ENCODE data around the gene DBNDD1. TPM values are rescaled to one million over a fixed set of nuclear protein-coding genes. Genes with fewer than 3 reads are reported as not detected.
A peak's percentile ranks its signal among the peaks of the same experiment; 100 is the strongest.

Gene DBNDD1
- total and polyA plus RNA-seq, 2 donors (not counting 3 experiments of a cell fraction or from before 2014, with no cell fraction given): 28.2 to 45.7 TPM

GRCh38 chr16:89958068-89958467, 61.2 kb downstream of the DBNDD1 start:
- FAIRE-seq (no peak), DNase-seq (ENCODE audit: low read depth, low spot score) (peak; percentile 43)
- Histone ChIP-seq H2AFZ (ENCODE audit: low read depth, low read length) (no peak overlapping the region), H3K27me3 (ENCODE audit: control insufficient read depth in 2 of 2, insufficient read depth in 2 of 2, low read length in 2 of 2) (no peaks in the 10 kb centered on the region), H4K20me1 (replicated peaks; ENCODE audit: control insufficient read depth, extremely low read depth, insufficient read depth, low read length) (no peaks in the 10 kb centered on the region), H3K9me3 (replicated peaks; ENCODE audit: control insufficient read depth, insufficient read depth, low read length) (no peaks in the 10 kb centered on the region), H3K9me1 (replicated peaks; ENCODE audit: control insufficient read depth, extremely low read depth, insufficient read depth, low read length) (no peaks in the 10 kb centered on the region), H3K27ac (ENCODE audit: insufficient read depth, low read depth, low read length) (no peak overlapping the region), H3K36me3 (ENCODE audit: control insufficient read depth in 2 of 2, extremely low read depth in 1 of 2, insufficient read depth in 2 of 2, low read length in 2 of 2) (peaks cover 0 to 28% of the 10 kb centered on the region in 2 experiments), H3K4me1 (ENCODE audit: control insufficient read depth, extremely low read depth, insufficient read depth, low read length) (no peaks in the 10 kb centered on the region), H3K79me2 (ENCODE audit: control insufficient read depth, insufficient read depth, low read length) (peaks cover 2% of the 10 kb centered on the region), H3K9ac (replicated peaks; ENCODE audit: extremely low read depth, insufficient read depth, low read length) (no peak overlapping the region), H3K4me2 (ENCODE audit: insufficient read depth, low read length) (no peak overlapping the region), H3K4me3 (replicated peaks in 1 of 3; ENCODE audit: insufficient read depth in 1 of 3, low read depth in 1 of 3, low read length in 3 of 3) (no peak overlapping the region)
- intact Hi-C loops (cut with micrococcal nuclease): no loop called here
- no TSS peak for BruUV-seq (replicated peaks)
- dilution Hi-C loops (cut with MboI; ENCODE audit: extremely low pct_ligation_motif_present, low sequenced_read_pairs): no loop called here
- ChIA-PET CTCF (no interaction called here), POLR2A (no interaction called here)
- TF ChIP-seq MAX (IDR thresholded peaks at IDR 0.05; ENCODE audit: insufficient read depth, insufficient read length) (no peak), EZH2 (IDR thresholded peaks at IDR 0.05; ENCODE audit: borderline replicate concordance, low read depth, low read length, severe bottlenecking) (no peak), GATA2 (IDR thresholded peaks at IDR 0.05; ENCODE audit: insufficient read depth, insufficient read length, low read depth, low read length) (no peak), MYC (IDR thresholded peaks at IDR 0.05; ENCODE audit: low read depth, low read length) (no peak), JUN (IDR thresholded peaks at IDR 0.05; ENCODE audit: borderline replicate concordance, insufficient read depth, insufficient read length, low read depth) (no peak), POLR2AphosphoS5 (IDR thresholded peaks at IDR 0.05; ENCODE audit: insufficient read depth, low read depth, low read length) (no peak), POLR2A (IDR thresholded peaks at IDR 0.05; ENCODE audit: low read depth, low read length) (no peak), FOS (IDR thresholded peaks at IDR 0.05; ENCODE audit: borderline replicate concordance, insufficient read depth, low read length) (no peak)
- TF ChIP-seq, protein P1, sequence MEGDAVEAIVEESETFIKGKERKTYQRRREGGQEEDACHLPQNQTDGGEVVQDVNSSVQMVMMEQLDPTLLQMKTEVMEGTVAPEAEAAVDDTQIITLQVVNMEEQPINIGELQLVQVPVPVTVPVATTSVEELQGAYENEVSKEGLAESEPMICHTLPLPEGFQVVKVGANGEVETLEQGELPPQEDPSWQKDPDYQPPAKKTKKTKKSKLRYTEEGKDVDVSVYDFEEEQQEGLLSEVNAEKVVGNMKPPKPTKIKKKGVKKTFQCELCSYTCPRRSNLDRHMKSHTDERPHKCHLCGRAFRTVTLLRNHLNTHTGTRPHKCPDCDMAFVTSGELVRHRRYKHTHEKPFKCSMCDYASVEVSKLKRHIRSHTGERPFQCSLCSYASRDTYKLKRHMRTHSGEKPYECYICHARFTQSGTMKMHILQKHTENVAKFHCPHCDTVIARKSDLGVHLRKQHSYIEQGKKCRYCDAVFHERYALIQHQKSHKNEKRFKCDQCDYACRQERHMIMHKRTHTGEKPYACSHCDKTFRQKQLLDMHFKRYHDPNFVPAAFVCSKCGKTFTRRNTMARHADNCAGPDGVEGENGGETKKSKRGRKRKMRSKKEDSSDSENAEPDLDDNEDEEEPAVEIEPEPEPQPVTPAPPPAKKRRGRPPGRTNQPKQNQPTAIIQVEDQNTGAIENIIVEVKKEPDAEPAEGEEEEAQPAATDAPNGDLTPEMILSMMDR (IDR thresholded peaks at IDR 0.05; ENCODE audit: extremely low read depth in 1 of 2, insufficient read depth in 1 of 2, low read depth in 1 of 2, low read length in 2 of 2): no peak
